NCI-H1105 treated with DMSO at 0.1 percent for 48 hours (cell line): Measurements from ENCODE around the gene VPS26C.
"Not testable (repeated sequence)": the region's sequence is repeated elsewhere in the genome, so short reads cannot be mapped to it uniquely, and the experiment has no call there.

Source experiments
- DNase-seq: peaks from one replicate; lab custom pipeline; 2025; lab: John Stamatoyannopoulos, UW

VPS26C gene

DNA sequence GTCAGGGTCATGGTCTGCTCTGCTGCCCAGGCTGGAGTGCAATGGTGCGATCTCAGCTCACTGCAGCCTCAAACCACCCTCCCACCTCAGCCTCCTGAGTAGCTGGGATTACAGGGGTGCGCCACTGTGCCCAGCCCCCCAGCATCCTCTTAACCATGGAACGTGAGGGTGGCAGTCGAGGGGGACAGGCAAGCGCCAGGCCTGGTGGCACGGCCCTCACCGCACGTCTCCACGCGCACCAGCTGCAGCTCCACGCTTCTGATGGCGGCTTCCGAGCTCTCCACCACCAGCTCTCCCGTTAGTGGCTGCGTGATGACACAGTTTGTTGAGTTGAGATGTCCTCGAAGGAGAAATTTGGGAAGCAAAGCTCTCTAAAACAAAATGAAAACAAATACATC, 39.1 kb downstream of the VPS26C start:
- DNase-seq, result no peak

DNA sequence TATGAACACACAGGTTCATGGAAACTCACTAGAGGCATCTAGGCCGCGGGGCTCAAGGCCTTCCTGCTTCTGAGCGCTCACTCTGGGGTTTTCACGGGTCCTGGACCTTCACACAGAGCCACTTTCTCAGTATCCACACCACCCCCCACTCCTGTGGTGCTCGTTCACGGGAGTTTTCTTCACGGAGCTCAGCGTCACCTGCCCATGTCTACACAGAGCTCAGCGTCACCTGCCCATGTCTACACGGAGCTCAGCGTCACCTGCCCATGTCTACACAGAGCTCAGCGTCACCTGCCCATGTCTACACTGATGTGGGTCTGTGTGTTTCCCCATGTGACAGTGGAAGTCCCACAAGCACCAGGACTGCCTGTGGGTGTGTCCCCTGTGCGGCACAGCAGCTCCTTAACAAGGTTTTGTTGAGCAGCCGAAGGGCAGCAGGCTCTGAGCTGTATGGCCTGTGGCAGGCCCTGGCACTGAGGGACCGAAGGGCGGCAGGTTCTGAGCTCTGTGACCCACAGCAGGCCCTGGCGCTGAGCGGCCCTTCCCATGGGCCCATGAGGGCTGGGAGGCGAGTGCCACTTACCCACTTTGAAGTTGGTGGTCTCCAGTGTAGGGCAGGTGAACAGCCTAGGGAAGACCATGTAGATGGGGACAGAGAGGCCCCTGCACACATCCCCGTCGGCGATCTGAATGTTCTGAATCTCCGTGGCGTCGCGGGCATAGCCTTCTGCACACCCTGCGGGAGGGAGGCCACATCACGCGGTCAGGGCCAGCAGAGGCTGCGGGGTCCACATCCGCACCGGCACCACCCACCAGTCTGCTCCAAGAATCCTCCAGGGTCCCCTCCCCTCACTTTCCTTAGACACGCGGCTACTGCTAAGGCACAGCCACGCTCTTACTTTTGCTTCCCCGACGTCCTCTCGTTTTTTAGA, 39.8 kb downstream of the VPS26C start:
- no peak for DNase-seq

DNA sequence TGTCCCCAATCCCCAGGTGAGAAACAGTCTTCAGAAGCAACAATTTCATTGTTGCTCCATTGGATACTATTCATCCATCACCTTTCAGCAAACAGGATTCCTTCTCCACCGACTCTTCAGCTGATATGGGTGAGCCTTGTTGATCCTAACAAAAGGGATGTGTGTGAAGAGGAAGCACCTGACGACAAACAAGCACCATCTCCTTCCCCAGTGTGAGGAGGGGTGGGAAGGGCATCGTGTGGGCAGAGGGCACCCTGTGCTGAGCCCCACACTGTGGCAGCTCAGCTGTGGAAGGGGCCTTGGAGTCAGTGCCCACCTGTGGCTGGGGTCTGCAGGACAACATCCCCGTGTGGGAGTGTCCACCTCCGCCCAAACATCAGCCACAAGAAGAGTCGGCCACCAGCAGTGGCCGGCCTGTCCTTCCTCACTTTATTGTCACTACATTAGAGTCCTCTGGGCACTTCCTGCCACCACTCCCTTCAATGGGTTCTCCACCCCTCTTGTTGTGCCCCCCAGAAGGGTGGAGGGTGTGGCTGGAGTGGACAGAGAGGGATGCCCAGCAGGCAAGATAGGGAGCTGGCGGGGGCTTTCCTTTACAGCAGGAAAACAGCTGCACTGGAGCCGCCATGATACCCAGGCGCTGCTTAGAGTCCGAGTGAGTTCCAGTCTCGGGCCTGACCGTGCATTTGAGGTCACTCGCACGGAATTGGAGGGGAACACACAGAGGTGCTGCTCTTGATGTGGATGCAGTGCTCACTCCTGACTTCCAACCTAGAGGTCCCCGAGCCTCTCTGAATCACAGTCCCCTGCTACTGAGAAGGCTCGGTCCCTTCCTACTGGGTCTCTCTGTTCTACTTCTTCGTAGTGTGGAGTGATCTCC, 40.9 kb downstream of the VPS26C start:
- DNase-seq, result no peak

DNA sequence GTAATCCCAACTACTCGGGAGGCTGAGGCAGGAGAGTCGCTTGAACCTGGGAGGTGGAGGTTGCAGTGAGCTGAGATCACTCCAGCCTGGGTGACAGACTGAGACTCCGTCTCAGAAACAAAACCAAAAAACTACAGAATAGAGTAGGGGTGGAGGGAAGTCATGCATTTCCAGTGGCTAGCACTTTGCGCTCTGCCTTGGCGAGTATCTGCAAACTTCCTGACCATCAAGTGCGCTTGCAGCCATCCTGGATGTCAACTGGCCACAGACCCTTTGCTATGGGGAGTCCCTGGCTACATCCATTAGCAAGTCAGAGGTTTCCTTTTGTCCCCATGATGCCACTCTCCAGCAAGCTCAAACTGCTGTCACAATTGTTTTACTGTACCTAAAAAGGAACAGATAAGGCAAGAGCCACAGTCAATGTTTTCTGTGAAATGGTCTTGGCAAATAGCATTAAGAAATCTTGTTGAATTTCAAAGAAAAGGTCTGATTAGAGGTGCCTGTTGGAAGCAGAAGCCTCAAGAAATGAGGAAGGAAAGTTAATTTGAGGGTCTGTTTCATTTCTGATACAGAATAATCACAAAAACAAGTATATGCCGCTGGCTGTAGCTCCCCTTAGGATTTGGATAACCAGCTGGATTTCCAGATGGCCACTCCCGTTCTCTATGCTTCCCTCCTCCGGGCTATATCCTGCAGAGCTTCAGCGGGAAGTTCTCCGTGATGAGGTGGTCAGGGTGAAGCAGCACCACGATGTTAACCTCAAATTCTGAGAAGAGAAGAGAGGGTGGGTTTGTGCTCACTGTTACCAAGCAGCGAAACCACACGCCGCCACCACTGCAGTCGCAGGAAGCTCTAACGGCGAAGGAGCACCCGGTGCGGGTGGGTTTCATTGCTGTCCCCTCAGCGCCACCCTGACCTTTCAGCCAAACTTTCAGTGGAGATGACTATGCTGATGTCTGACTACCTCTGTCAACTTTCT, 42.0 kb downstream of the VPS26C start:
- DNase-seq, result no peak

DNA sequence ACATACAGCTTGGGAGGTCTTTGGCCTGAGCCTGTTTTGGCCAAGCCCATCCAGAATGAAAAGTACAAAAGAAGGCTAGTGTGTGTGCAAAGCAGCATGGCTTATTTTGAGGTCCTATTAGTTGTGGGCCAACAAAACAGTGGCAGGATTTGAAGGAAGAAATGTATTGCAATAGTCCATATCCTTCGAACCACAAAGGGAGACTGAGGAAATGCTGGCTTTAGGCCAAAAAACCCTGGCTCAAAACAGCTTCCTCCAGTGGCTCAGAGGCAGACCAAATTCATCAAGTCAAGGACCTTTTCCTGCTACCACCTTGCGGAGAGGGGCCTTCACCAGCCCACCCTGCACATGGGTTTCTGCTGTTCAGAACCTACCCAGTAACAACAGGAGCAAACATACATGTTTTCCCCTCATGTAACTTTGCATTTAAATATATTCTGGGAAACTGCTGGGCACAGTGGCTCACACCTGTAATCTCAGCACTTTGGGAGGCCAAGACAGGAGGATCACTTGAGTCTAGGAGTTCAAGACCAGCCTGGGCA, 43.3 kb downstream of the VPS26C start:
- no peak for DNase-seq

DNA sequence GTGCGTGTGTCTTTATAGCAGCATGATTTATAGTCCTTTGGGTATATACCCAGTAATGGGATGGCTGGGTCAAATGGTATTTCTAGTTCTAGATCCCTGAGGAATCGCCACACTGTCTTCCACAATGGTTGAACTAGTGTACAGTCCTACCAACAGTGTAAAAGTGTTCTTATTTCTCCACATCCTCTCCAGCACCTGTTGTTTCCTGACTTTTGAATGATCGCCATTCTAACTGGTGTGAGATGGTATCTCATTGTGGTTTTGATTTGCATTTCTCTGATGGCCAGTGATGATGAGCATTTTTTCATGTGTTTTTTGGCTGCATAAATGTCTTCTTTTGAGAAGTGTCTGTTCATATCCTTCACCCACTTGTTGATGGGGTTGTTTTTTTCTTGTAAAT, 44.9 kb downstream of the VPS26C start:
- not testable (repeated sequence) for DNase-seq

DNA sequence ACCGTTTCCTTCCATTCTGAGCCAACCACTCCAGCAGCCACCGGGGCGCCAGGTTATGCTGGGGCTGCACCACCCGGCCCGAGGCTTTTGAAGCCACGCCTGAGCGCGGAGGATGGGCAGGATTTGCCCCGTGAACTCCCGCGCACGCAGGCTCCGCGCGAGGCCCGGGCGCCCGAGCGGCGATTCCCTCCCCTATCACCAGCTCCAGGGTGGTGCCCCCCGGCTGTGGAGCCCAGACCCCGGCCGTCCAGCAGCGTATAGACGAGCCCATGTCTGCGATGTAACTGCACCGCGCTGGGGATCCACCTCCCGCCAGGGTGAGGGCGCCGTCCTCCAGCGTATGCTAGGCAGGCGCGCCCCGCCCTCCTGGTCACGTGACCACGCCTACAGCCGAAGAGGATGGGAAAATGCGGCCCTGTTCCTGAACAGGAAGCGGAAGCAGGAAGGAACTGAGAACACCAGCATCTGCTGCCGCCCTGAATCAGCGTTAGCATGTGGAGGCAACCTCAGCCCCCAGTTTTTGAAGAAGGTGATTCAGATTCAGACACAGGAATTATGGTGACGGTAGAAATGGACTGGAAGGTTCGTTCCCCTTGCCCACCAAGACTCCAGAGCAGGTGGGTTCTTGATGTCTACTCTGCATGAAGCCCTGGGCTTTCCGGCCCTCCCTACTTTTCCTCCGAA, 46.0 kb downstream of the VPS26C start:
- peak; percentile 94 for DNase-seq

DNA sequence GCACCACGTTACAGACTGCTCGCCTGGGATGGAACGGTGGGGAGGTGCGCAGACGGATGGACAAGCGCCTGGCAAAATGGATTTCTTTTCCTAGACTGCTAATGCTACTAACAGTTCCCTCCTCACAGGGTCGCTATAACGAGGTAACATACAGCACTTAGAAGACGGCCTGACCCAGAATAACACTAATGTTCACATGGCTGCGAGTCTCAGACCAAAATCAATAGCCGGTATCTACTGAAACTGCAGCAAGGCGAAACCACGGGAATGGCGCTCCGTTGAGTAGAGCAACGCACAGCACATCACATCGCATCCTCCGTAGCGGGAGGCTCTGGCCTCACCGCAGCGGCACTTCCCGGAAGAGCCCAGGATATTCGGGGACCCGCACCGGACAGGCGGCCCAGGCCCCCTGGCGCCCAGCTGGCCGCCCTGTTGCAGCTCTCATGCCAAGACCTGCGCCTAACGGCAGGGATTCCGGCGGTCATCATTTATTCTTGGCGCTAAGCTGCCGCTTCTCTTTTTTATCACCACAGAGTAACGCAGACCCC, 46.6 kb downstream of the VPS26C start:
- peak; percentile 55 for DNase-seq

DNA sequence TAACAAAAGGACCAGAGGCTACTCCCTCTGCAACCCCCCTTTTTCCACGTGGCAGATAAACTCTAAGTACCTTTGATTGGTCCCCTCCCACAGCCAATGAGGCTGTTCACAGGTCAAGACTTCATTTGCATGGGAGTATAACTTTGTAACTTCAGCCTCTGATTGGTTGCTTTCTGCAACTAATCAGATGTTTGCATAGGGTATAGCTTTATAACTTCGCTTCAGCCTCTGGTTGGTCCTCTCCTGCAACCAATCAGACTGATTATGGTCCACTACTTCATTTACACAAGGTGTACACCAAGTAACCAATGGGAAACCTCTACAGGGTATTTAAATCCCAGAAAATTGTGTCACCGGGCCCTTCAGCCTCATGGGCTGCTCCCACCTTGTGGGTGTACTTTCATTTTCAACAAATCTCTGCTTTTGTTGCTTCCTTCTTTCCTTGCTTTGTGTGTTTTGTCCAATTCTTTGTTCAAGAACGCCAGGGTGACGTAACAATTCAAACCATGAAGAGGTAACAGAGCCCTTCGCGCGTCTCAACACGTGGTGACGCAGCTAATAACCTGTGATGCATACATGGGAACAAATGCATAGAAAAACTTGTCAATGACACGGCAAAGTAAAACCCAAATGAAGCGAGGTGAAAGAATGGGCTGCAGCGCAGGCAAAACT, 47.2 kb downstream of the VPS26C start:
- DNase-seq, result peak; percentile 16

DNA sequence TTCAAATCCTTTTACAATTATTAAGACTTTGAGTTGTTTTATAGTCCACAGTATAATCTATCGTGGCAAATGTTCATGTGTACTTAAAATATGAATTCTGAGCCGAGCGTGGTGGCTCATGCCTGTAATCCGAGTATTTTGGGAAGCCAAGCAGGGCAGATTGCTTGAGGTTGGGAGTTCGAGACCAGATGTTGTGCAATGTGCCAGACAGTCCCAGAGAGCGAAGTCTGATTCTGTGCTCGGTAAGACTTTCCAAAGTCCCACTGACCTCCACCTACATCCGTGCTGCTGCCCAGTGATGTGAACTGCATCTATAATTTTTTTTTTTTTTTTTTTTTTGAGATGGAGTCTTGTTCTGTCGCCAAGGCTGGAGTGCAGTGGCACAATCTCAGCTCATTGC, 52.2 kb downstream of the VPS26C start:
- DNase-seq, result no peak

DNA sequence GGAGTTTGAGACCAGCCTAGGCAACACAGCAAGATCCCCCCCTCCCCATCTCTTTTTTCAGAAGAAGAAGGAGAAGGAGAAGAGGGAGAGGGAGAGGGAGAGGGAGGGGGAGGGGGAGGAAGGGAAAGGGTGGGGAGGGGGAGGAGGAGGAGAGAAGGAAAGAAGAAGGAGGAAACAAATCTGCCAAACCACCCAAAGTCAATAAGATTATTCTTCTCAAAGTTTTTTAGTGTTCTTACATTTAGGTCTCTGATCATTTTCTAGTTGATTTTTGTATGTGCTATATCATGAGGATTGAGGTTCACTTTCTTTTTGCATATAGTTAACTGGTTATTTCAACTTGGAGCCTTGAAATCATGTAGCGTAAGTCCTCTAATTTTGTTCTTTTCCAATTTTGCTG, 56.3 kb downstream of the VPS26C start:
- DNase-seq, result no peak

DNA sequence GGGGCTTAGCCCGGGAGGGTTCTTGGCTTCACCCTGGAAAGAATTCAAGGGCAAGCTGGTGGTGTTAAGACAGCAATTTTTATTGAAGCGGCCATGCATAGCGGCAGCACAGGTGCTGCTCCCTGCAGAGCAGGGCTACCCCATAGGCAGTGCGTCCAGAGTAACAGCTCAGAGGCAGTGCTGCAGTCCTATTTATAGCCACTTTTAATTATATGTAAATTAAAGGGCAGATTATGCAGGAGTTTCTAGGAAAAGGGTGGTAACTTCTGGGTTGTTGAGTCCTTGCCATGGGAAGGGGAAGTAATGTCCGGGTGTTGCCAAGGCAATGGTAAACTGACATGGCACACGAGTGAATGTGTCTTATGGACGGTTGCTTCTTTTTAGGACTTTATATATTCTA, 57.0 kb downstream of the VPS26C start:
- no peak for DNase-seq

DNA sequence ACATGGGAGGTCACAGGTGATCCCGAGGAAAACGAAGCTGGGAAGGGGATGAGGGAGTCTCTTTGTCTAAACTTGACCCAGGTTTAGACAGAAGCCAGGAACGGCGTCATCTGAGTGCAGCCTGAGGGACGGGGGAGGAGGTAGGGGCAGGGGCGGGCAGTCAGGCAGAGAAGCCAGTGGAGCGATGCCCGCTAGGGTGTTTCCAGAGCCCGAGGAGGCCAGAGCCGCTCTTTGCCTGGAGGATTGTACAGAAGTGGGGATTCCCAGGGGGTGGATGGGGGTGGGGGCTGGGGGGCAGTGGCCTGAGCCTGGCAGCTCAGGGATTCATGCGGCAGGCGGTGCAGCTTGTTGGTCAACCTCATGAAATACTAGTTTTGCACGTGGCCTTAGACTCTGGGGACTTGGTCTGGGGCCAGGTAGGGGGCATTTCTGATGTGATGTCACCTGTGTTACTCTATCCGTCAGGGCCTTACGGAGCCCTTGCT, 58.4 kb downstream of the VPS26C start:
- no peak for DNase-seq

DNA sequence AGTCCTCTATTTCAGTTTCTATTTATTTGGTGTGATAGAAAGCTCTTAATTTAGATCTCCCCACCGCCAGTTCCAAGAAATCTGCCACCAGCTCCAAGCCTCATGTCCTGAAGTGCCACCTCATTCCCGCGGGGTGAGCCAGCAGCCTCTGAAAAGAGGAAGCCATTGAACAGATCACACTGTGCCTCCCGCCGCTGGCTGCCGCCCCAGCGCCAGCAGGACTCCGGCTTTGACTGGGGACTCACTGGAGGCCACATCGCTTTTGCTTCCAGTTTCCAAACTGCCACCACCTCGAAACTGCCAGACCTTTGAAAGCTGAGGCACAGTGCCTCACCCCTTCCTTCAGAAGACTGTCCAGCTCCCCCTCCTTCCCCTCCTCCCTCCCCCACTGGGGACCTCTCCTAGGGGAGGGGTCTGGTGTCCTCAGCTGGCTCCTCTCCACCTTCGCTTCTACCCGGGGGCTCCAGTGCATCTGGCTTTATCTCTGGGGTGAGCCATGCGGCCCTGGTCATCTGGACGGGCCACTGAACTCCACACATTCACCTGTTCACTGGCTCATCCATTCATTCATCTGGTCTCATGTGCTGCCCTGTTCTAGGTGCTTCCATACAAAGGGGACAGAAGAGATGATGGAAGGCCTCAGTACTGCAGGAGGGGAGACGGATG, 58.9 kb downstream of the VPS26C start:
- no peak for DNase-seq

DNA sequence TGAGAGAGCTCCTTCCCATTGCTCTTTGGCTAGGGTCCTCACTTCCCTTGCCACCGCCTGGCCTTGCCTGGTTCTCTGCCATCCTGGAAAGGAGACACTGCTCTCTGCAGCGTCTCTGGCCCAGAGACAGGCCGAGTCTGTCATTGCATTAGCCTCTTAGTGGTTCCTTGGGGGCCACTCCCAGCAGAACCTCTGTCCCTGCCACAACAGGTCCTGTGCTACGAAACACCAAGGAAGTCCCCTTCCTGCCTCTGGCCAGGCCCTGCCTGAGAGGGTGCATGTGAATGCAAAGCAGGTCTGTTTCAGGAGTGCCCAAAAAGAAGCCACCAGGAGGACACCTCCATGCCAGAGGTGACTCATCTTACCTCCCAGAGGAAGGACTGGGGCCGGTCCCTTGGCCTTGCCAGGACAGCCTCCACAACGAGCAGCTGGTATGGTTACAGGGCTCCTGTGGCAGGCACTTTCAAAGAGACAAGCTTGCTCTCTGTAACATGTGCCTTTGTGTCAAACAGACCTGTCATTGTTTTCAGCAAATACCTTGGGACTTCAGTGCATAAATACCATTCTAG, 59.6 kb downstream of the VPS26C start:
- no peak for DNase-seq

DNA sequence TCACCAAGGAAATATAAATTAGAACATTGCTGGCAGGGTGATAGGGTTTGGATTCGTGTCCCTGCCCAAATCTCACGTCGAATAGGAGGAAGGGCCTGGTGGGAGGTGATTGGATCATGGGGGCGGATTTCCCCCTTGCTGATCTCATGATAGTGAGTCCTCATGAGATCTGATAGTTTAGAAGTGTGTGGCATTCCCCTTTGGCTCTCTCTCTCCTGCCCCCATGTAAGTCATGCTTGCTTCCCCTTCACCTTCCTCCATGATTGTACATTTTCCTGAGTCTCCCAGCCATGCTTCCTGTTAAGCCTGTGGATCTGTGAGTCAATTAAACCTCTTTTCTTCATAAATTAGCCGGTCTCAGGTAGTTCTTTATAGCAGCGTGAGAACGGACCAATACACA, 60.6 kb downstream of the VPS26C start:
- no peak for DNase-seq

DNA sequence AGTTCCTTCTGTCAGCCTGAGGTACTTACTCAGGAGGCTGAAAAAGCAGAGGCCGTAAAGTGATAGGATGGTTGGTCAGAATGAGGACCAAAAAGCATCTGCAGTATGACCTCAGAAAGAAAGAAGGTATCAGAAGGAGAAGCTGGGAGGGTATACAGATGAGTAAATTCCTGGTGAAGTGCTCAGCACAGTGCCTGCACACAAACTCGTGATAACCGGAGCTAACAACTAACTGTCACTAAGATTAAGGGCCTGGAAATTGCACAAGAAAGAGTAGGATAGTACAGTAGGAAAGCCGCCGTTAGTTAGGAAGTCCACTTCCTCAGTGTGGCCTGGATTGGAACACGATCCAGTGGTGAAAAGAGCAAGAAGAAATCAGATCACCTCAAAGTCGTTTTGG, 62.6 kb downstream of the VPS26C start:
- DNase-seq, result no peak

DNA sequence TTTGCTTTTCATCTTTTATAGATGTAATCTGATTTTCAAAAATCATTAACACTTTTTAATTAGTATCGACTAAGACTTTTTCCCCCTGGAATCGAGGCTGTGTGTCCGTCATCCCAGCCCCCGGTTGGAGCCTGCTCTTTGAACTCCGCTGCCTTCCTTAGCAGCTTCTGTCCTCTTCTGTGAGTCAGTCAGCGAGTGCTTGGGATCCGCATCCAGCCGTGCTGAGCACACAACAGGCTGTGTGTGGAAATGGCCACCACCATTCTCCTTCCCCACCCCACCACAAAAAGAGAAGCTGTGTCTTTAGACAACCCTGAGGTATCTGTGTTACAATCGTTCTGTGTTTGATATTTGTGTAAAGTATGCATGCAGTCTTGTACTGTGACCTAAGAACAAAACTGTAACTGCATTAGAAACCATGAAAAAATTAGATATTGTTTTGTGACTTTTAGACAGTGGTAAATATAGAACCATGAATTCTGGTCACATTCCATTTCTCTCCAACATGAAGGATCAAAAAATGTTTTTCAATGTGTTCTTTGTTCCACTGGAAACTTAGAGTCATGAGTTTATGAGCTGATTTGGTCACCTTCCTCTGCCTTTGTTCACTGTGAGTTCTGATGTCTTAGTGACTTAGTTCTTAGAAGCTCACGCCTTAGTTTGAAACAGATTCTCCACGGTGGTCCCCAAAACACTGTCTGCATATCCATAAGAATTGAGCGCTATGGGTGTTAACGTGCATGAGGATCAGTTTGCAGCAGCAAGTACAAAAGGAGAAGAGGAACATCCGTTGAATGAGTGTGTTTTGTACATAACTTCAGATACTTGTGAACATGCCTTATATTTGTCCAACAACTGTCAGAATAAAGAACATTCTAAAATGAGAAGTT, 64.7 kb downstream of the VPS26C start:
- no peak for DNase-seq
